ENCODE data around the gene ITGAX. TPM values are rescaled to one million over a fixed set of nuclear protein-coding genes. Genes with fewer than 3 reads are reported as not detected.

ITGAX gene
- total RNA-seq, 1 donor from 2014 or later: 56.9 TPM

DNA sequence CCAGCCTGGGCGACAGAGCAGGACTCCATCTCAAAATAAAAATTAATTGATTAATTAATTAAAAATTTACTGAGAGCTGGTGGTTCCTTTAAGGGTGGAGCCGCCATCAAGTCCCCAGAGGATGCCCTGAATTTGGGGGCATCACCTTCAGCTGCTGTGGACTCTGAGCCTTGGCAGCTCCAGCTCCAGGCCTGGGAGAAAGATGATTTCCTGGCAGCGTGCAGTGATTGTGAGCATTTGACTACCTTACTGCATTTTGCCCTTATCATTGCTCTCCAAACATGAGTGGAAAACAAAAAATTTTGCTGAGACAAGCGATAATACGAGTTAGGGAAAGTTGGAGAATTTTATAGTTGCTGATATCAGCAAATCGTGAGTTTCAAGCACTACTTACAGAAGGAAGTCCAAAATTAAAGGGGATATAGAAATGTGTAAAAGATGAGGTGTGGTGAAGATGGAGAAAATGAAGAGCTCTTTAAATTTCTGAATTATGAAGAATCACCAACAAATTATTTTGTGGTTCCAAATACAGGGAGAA is 35.6 kb downstream of the ITGAX start:
- intact Hi-C loops (cut with micrococcal nuclease): no loop called here
- peaks cover 24% of the 10 kb centered on the region for H3K4me1 Mint-ChIP-seq (ENCODE audit: low read depth)
- H3K4me3 Mint-ChIP-seq (ENCODE audit: low read depth): no peak overlapping the region
- no peak overlapping the region for H3K27ac Mint-ChIP-seq
- no peaks in the 10 kb centered on the region for H3K36me3 Mint-ChIP-seq (ENCODE audit: low read depth)
- no peaks in the 10 kb centered on the region for H3K9me3 Mint-ChIP-seq
- H3K27me3 Mint-ChIP-seq (ENCODE audit: low read depth): peaks cover 6% of the 10 kb centered on the region
- DNase-seq (ENCODE audit: low spot score): no peak

DNA sequence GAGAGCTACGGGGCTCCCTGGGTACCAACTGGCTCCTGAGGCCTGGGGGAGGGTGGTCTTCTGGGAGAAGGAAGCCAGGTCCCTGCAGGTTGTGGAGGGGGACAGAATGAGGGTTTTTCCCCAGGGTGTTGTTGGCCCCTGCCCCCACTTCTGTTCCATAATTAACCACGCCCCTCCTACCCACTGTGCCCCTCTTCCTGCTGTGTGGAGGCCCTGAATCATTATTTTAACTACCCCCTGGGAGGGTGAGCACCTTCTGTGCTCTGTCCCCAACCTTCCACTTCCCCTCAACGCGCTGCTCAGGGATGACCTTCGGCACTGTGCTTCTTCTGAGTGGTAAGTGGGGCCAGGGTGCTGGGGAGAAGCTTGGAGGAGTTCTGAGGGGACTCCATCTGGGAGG is 38.1 kb downstream of the ITGAX start, which contains the start of gene ITGAD:
Gene ITGAD (plus strand): TSS at position 280 of the 400 bp plus-strand sequence. CDS start 26 bp downstream, at position 306.
- Mint-ChIP-seq H3K4me3 (ENCODE audit: low read depth) (no peak within 1 kb of the TSS), H3K36me3 (ENCODE audit: low read depth) (no peaks in the 10 kb centered on the region), H3K4me1 (ENCODE audit: low read depth) (peaks cover 8% of the 10 kb centered on the region), H3K27ac (no peak within 1 kb of the TSS), H3K9me3 (no peaks in the 10 kb centered on the region), H3K27me3 (ENCODE audit: low read depth) (peaks cover 6% of the 10 kb centered on the region)
- DNase-seq (ENCODE audit: low spot score): no peak
- intact Hi-C loops (cut with micrococcal nuclease): no loop called here

DNA sequence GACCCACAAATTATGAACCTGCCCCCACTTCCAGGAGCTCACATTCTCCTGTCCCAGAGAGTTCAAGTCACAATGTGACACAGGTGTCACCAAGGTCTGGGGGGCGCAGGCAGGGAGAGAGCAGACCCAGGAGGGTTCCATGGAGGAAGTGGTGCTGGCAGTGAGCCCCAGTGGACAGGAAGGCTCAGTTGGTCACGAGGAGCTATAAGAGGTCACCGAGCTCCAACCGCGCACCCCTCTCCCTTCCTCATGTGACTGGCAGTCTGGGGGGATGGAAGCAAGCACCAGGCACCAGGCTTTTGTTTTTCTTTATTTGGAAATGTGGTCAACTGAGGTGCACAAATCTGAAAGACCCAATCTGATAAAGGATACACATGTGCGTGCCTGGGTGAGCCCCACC is 40.7 kb downstream of the ITGAX start:
- peaks cover 16% of the 10 kb centered on the region for H3K9me3 Mint-ChIP-seq
- H3K4me1 Mint-ChIP-seq (ENCODE audit: low read depth): peaks cover 19% of the 10 kb centered on the region
- peaks cover 2% of the 10 kb centered on the region for H3K27me3 Mint-ChIP-seq (ENCODE audit: low read depth)
- H3K4me3 Mint-ChIP-seq (ENCODE audit: low read depth): no peak overlapping the region
- no peak overlapping the region for H3K27ac Mint-ChIP-seq
- intact Hi-C loops (cut with micrococcal nuclease): no loop called here
- no peak for DNase-seq (ENCODE audit: low spot score)
- peaks cover 15% of the 10 kb centered on the region for H3K36me3 Mint-ChIP-seq (ENCODE audit: low read depth)

DNA sequence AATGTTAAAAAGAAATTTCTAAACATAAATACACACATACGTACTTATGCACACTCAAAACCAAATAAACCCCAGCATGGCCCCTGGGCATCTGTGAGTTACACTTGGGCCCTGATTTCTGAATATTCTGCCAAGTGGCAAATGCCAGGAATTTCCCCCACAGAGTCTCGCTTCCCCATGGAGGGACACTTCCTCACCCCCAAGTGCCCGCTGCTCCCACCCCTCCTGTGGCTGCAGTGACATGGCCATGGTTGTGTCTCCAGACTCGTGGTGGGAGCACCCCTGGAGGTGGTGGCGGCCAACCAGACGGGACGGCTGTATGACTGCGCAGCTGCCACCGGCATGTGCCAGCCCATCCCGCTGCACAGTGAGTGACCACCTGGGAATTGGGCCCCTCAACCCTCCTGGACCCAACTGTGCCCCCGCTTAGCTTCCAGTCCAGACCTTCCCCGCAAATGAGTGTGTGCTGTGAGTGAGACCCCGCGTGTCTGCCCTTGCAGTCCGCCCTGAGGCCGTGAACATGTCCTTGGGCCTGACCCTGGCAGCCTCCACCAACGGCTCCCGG is 42.2 kb downstream of the ITGAX start:
- peaks cover 15% of the 10 kb centered on the region for H3K36me3 Mint-ChIP-seq (ENCODE audit: low read depth)
- peaks cover 16% of the 10 kb centered on the region for H3K9me3 Mint-ChIP-seq

DNA sequence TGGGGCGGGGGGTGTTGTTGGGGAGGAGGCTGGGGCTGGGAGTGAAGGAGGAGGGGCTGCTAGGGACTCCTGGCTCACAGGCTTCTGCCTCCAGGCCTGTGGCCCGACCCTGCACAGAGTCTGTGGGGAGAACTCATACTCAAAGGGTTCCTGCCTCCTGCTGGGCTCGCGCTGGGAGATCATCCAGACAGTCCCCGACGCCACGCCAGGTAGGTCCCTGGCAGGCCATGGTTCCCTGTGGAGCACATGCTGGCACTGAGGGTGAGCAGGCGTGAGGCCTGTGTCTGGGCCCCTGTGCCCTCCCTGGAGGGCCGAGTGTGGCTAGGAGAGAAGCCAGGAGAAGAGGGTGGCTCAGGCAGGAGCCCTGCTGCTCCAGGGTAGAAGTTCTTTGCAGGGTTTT is 42.7 kb downstream of the ITGAX start:
- Mint-ChIP-seq H3K27ac (no peak overlapping the region), H3K4me1 (ENCODE audit: low read depth) (peaks cover 27% of the 10 kb centered on the region), H3K4me3 (ENCODE audit: low read depth) (no peak overlapping the region), H3K36me3 (ENCODE audit: low read depth) (peaks cover 15% of the 10 kb centered on the region), H3K27me3 (ENCODE audit: low read depth) (no peaks in the 10 kb centered on the region), H3K9me3 (peaks cover 16% of the 10 kb centered on the region)
- intact Hi-C loops (cut with micrococcal nuclease): no loop called here
- DNase-seq (ENCODE audit: low spot score): no peak

More for the DNA sequence above, 42.2 kb downstream of the ITGAX start:
- DNase-seq (ENCODE audit: low spot score): no peak
- no peak overlapping the region for H3K4me3 Mint-ChIP-seq (ENCODE audit: low read depth)
- intact Hi-C loops (cut with micrococcal nuclease): no loop called here
- H3K27ac Mint-ChIP-seq: no peak overlapping the region
- H3K4me1 Mint-ChIP-seq (ENCODE audit: low read depth): peaks cover 23% of the 10 kb centered on the region
- H3K27me3 Mint-ChIP-seq (ENCODE audit: low read depth): no peaks in the 10 kb centered on the region

DNA sequence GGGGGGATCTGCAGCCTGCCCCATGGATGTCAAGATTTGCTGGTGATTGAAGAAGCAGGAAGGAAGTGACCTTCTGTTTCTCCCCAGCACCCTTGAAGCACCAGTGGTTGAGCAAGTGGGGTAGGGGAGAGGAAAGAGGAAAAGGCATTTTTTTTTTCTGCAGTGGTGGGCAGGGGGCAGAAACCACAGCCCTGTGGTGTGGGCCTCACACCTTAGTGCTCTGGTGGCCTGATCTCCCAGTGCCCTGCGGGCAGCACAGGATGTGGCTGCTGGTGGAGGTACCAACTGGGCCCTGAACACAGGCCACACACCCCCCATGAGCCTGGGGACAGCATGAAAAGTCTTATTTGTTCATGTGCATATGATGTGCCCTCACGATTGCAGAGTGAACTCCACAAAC is 45.2 kb downstream of the ITGAX start:
- Mint-ChIP-seq H3K36me3 (ENCODE audit: low read depth) (peaks cover 15% of the 10 kb centered on the region), H3K27me3 (ENCODE audit: low read depth) (no peaks in the 10 kb centered on the region), H3K4me1 (ENCODE audit: low read depth) (peaks cover 33% of the 10 kb centered on the region), H3K4me3 (ENCODE audit: low read depth) (no peak overlapping the region), H3K9me3 (peaks cover 16% of the 10 kb centered on the region), H3K27ac (peak overlapping the region; percentile 47)
- intact Hi-C loops (cut with micrococcal nuclease): loop anchor here (2.0 kb wide), 1 partner anchor 21 kb away; no protein-coding TSS in a partner anchor
- DNase-seq (ENCODE audit: low spot score): peak; percentile 22

DNA sequence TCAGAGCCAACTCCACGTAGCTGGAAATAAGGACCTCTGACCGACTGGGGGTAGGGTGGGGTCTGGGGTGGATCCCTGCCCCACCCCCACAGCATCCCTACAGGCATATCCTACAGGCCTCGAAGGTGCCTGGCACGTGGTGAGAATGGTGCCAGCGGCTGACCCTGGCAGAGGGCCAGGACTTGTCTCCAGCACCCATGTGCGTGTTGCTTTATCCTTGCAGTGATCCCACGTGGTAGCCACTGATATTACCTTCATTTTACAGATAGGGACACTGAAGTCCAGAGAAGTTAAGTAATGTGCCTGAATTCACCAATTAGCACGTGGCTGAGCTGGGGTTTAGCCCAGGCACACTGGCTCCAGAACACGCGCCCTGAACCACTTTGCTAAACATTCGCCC is 46.5 kb downstream of the ITGAX start:
- H3K36me3 Mint-ChIP-seq (ENCODE audit: low read depth): peaks cover 15% of the 10 kb centered on the region
- no peak overlapping the region for H3K27ac Mint-ChIP-seq
- peaks cover 16% of the 10 kb centered on the region for H3K9me3 Mint-ChIP-seq
- H3K4me3 Mint-ChIP-seq (ENCODE audit: low read depth): no peak overlapping the region
- no peak for DNase-seq (ENCODE audit: low spot score)
- peaks cover 28% of the 10 kb centered on the region for H3K4me1 Mint-ChIP-seq (ENCODE audit: low read depth)
- H3K27me3 Mint-ChIP-seq (ENCODE audit: low read depth): no peaks in the 10 kb centered on the region
- intact Hi-C loops (cut with micrococcal nuclease): loop anchor here (2.0 kb wide), 1 partner anchor 19 kb away; no protein-coding TSS in a partner anchor

DNA sequence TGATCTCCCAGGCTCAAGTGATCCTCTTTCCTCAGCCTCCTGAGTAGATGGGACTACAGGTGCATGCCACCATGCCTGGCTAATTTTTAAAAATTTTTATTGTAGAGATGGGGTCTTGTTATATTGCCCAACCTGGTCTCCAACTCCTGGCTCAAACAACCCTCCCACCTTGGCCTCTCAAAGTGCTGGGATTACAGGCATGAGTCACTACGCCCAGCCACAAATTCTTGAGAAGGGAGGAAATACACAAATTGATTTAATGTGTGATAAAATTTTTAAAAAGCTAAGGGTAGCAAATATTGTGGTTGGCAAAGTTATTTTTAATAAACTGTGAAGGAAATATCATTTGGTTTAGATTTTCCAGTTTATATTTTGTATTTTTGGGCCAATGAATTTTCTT is 47.7 kb downstream of the ITGAX start:
- peaks cover 28% of the 10 kb centered on the region for H3K4me1 Mint-ChIP-seq (ENCODE audit: low read depth)
- DNase-seq (ENCODE audit: low spot score): no peak
- no peaks in the 10 kb centered on the region for H3K27me3 Mint-ChIP-seq (ENCODE audit: low read depth)
- intact Hi-C loops (cut with micrococcal nuclease): no loop called here
- H3K9me3 Mint-ChIP-seq: peaks cover 16% of the 10 kb centered on the region
- H3K27ac Mint-ChIP-seq: peak overlapping the region; percentile 42
- H3K4me3 Mint-ChIP-seq (ENCODE audit: low read depth): no peak overlapping the region
- H3K36me3 Mint-ChIP-seq (ENCODE audit: low read depth): peaks cover 15% of the 10 kb centered on the region

DNA sequence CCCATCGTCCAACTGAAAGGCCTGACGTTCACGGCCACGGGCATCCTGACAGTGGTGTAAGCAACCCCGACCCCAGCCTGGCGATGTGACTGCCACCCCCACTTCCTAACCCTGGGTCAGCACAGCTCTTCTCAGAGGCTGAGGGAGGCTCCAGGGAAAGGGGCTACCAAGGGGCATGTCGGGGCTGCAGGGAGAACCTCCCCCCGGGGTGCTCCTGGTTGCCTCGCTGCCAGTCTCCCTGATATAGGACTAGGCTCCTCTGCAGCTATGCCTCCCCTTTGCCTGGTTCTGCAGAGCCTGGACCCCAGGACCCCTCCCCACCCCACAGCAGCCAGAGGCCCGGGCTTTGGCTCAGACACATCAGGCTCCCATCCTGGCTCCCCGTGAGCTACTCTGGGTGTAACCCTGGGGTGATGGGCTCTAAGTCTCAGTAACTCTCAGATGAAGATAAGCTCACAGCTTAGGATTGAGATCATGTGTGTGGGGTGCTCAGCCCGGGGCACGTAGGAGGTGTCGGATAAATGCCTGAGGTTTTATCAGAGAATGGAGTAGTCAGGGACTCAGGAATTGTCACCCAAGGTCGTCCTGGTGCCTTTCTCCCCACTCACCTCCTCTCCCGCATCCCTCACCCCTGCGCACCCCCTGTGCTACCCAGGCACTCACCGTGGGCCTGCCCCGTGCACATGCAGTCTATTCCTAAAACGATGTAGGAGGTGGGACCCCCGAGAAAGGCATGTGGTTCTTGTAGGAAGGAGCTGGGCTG is 48.8 kb downstream of the ITGAX start:
- DNase-seq (ENCODE audit: low spot score): no peak
- peaks cover 13% of the 10 kb centered on the region for H3K9me3 Mint-ChIP-seq
- H3K4me1 Mint-ChIP-seq (ENCODE audit: low read depth): peaks cover 28% of the 10 kb centered on the region
- no peak overlapping the region for H3K27ac Mint-ChIP-seq
- H3K27me3 Mint-ChIP-seq (ENCODE audit: low read depth): no peaks in the 10 kb centered on the region
- peaks cover 12% of the 10 kb centered on the region for H3K36me3 Mint-ChIP-seq (ENCODE audit: low read depth)
- no peak overlapping the region for H3K4me3 Mint-ChIP-seq (ENCODE audit: low read depth)
- intact Hi-C loops (cut with micrococcal nuclease): no loop called here

DNA sequence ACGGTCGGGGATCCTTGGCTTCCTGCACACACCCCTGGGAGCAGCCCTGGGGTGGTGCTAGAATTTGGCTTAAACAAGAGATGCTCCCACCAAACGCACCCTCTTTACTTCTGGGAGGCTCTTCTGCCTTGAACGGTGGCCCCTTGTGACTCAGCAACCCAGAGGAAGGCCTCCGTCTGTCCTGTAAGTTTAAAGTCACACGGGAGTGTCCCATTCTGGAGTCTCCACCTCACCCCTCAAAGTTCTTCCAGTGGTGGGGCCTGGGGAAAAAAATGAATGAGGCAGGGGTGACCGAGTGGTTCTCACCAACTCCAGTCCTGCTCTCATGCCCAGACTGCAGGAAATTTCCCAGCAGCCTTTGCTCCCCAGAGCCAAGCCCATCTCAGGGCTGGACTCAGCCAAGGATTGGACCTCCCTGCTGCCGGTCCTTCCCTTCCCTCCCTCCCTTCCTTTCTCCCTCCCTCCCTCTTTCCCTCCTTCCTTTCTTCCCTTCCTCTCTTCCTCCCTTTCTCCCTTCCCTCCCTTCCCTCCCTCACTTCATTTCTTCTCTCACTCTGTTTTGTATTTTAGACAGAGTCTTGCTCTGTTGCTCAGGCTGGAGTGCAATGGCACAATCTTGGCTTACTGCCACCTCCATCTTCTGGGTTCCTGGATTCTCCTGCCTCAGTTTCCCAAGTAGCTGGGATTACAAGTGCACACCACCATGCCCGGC is 49.5 kb downstream of the ITGAX start:
- Mint-ChIP-seq H3K27me3 (ENCODE audit: low read depth) (no peaks in the 10 kb centered on the region), H3K4me3 (ENCODE audit: low read depth) (no peak overlapping the region), H3K4me1 (ENCODE audit: low read depth) (peaks cover 22% of the 10 kb centered on the region), H3K36me3 (ENCODE audit: low read depth) (peaks cover 6% of the 10 kb centered on the region), H3K27ac (no peak overlapping the region), H3K9me3 (peaks cover 6% of the 10 kb centered on the region)
- intact Hi-C loops (cut with micrococcal nuclease): no loop called here
- DNase-seq (ENCODE audit: low spot score): no peak

DNA sequence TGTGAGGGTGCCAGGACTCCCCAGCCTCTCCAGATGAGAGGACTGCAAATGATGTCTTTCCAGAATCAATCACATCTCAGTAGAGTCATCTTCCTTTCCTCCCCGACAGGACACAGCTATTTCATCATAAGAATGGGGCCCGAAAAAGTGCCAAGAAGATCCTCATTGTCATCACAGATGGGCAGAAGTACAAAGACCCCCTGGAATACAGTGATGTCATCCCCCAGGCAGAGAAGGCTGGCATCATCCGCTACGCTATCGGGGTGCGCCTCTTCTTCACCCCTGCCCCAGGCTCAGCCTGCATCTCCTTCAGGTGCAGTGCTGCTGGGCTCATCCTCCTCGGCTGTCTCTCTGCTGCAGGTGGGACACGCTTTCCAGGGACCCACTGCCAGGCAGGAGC is 52.4 kb downstream of the ITGAX start:
- Mint-ChIP-seq H3K4me3 (ENCODE audit: low read depth) (no peak overlapping the region), H3K36me3 (ENCODE audit: low read depth) (no peaks in the 10 kb centered on the region), H3K27me3 (ENCODE audit: low read depth) (no peaks in the 10 kb centered on the region), H3K27ac (peak overlapping the region; percentile 57), H3K9me3 (no peaks in the 10 kb centered on the region), H3K4me1 (ENCODE audit: low read depth) (peaks cover 12% of the 10 kb centered on the region)
- intact Hi-C loops (cut with micrococcal nuclease): no loop called here
- DNase-seq (ENCODE audit: low spot score): no peak

DNA sequence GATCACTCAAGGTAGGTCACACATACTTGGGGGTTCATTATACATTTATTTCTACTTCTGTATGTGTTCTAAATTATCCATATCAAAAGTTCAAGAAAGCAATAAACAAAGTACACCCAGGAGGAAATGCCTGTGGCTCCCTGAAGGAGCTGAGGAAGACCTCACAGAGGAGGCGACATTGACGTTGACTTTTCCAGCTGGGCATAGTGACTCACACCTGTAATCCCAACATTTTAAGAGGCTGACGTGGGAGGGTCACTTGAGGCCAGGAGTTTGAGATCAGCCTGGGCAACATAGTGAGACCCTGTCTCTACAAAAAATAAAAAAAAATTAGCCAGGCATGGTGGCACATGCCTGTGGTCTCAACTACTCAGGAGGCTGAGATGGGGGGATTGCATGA is 54.5 kb downstream of the ITGAX start:
- Mint-ChIP-seq H3K27ac (no peak overlapping the region), H3K27me3 (ENCODE audit: low read depth) (no peaks in the 10 kb centered on the region), H3K4me1 (ENCODE audit: low read depth) (peaks cover 10% of the 10 kb centered on the region), H3K4me3 (ENCODE audit: low read depth) (no peak overlapping the region), H3K36me3 (ENCODE audit: low read depth) (no peaks in the 10 kb centered on the region), H3K9me3 (no peaks in the 10 kb centered on the region)
- DNase-seq (ENCODE audit: low spot score): no peak
- intact Hi-C loops (cut with micrococcal nuclease): no loop called here

DNA sequence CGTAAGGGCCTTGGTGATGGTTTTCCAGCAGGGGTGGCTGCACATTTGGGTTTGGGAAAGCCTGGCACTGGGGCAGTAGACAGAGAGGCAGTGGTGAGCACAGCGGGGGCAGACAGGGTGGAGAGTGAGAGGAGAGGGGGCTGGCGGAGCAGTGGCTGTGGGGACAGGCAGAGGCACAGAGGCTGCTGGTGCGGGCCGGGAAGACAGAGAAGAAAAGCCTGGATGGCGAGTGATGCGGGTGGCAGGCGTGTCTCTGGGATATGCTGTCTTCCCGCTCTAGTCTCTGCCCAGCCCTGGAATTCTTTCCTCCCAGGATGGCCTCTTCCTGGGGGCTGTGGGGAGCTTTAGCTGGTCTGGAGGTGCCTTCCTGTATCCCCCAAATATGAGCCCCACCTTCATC is 55.1 kb downstream of the ITGAX start:
- Mint-ChIP-seq H3K4me1 (ENCODE audit: low read depth) (peaks cover 16% of the 10 kb centered on the region), H3K27me3 (ENCODE audit: low read depth) (no peaks in the 10 kb centered on the region), H3K4me3 (ENCODE audit: low read depth) (no peak overlapping the region), H3K9me3 (no peaks in the 10 kb centered on the region), H3K27ac (no peak overlapping the region), H3K36me3 (ENCODE audit: low read depth) (no peaks in the 10 kb centered on the region)
- DNase-seq (ENCODE audit: low spot score): no peak
- intact Hi-C loops (cut with micrococcal nuclease): no loop called here

All from activated T-helper 2 cell treated with anti-CD3 and anti-CD28 coated beads, Interferon-gamma antibody, Interleukin-2, Interleukin-4, amounts not matched to agents 10 μg/mL and 5 μg/mL and 100 μg/mL, durations not matched to agents 14 hours and 24 hours and 36 hours (primary cell).